ENCODE data around the gene CRB2. TPM values are rescaled to one million over a fixed set of nuclear protein-coding genes. Genes with fewer than 3 reads are reported as not detected.
"Not testable (repeated sequence)": the region's sequence is repeated elsewhere in the genome, so short reads cannot be mapped to it uniquely, and the experiment has no call there.

CRB2 gene
- total RNA-seq, 1 donor from 2014 or later, result 2.4 TPM

GRCh38 chr9:123326662-123327093 lies 29.3 kb upstream of the CRB2 start:
- FAIRE-seq (no peak), DNase-seq (ENCODE audit: low spot score in 2 of 2) (no peak)

GRCh38 chr9:123327697-123328100 lies 28.3 kb upstream of the CRB2 start:
- no peak for FAIRE-seq
- DNase-seq (ENCODE audit: low spot score in 2 of 2), result no peak

- FAIRE-seq, result no peak
Measured at GRCh38 chr9:123329329-123329955, 26.6 kb upstream of the CRB2 start.

GRCh38 chr9:123331346-123332060 lies 24.5 kb upstream of the CRB2 start:
- no peak for FAIRE-seq
- no peak for DNase-seq (ENCODE audit: low spot score in 2 of 2)

More at GRCh38 chr9:123329329-123329955, 26.6 kb upstream of the CRB2 start:
- no peak for DNase-seq (ENCODE audit: low spot score in 2 of 2)

GRCh38 chr9:123333058-123333669 lies 22.8 kb upstream of the CRB2 start:
- DNase-seq (ENCODE audit: low spot score in 2 of 2); FAIRE-seq: not testable (repeated sequence)

GRCh38 chr9:123334639-123335038 lies 21.4 kb upstream of the CRB2 start:
- FAIRE-seq (no peak), DNase-seq (ENCODE audit: low spot score in 2 of 2) (no peak)

GRCh38 chr9:123335193-123335985 lies 20.6 kb upstream of the CRB2 start:
- DNase-seq (ENCODE audit: low spot score in 2 of 2), result no peak
- FAIRE-seq, result no peak

- no peak for FAIRE-seq
- no peak for DNase-seq (ENCODE audit: low spot score in 2 of 2)
Measured at GRCh38 chr9:123335986-123336329, 20.0 kb upstream of the CRB2 start.

- no peak for DNase-seq (ENCODE audit: low spot score in 2 of 2)
Measured at GRCh38 chr9:123336449-123336848, 19.5 kb upstream of the CRB2 start.

GRCh38 chr9:123336959-123337358 lies 19.0 kb upstream of the CRB2 start:
- DNase-seq (ENCODE audit: low spot score in 2 of 2), result no peak
- no peak for FAIRE-seq

More at GRCh38 chr9:123336449-123336848, 19.5 kb upstream of the CRB2 start:
- no peak for FAIRE-seq

GRCh38 chr9:123337971-123338370 lies 18.0 kb upstream of the CRB2 start:
- FAIRE-seq, result no peak
- no peak for DNase-seq (ENCODE audit: low spot score in 2 of 2)

- no peak for FAIRE-seq
Measured at GRCh38 chr9:123338710-123339665, 17.0 kb upstream of the CRB2 start.

GRCh38 chr9:123339666-123340510 lies 16.1 kb upstream of the CRB2 start:
- FAIRE-seq (no peak), DNase-seq (ENCODE audit: low spot score in 2 of 2) (no peak)

More at GRCh38 chr9:123338710-123339665, 17.0 kb upstream of the CRB2 start:
- DNase-seq (ENCODE audit: low spot score in 2 of 2), result no peak

GRCh38 chr9:123341816-123342215 lies 14.2 kb upstream of the CRB2 start:
- FAIRE-seq (no peak), DNase-seq (ENCODE audit: low spot score in 2 of 2) (no peak)

GRCh38 chr9:123342247-123342646 lies 13.8 kb upstream of the CRB2 start:
- FAIRE-seq (no peak), DNase-seq (ENCODE audit: low spot score in 2 of 2) (no peak)

- DNase-seq (ENCODE audit: low spot score in 2 of 2), result no peak
- no peak for FAIRE-seq
Measured at GRCh38 chr9:123343443-123344191, 12.4 kb upstream of the CRB2 start.

- FAIRE-seq (no peak), DNase-seq (ENCODE audit: low spot score in 2 of 2) (no peak)
Measured at GRCh38 chr9:123344192-123344949, 11.6 kb upstream of the CRB2 start.
